ENCODE results near the gene GPR37L1. TPM values are rescaled to one million over a fixed set of nuclear protein-coding genes. Genes with fewer than 3 reads are reported as not detected.
"Not testable (repeated sequence)": the region's sequence is repeated elsewhere in the genome, so short reads cannot be mapped to it uniquely, and the experiment has no call there.

The GPR37L1 gene
- total RNA-seq, 1 donor from 2014 or later: under 0.01 TPM

DNA sequence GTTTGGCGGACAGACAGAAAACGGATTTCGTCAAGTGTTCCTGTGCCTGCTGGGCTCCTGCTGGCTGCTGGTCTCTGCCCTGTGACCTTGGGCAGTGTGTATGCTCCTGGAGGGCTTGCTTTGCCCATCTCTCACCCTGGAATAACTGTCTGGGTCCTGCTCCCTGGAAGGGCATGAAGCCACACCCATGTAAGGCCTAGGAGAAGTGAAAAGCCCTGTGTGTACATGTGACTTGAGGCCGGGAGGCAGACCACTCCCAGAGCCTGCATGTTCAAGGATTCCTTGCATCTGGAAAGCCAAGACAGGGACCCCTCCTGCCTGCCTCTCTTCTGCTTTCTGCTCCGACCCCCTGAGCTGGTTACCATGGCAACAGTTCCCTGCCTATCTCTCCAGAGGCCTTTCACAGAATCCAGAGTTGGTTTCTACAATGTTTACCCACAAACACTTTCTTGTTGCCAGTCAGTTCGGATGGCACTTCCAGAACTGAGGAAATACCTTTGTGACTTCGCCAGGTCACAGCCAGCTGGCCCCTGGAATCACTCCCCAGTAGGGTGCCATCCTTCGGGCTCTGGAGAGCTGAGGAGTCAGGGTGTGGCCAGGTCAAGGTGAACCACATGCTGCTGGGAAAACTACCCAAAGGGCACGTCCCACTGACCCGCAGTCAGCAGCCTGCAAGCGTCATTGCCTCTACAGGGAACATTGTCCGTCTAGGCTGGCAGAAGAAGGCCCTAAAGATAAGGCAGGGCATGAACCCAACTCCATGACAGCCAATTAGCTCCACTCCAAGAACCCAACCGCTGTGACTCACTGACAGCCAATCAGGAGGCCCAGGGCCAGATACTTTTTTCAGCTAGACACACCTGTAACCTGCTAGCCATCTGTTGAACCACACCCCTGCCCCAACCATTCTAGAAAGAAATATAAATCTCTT is 14.7 kb upstream of the GPR37L1 start:
- DNase-seq (ENCODE audit: low read depth in 2 of 2): no peak

DNA sequence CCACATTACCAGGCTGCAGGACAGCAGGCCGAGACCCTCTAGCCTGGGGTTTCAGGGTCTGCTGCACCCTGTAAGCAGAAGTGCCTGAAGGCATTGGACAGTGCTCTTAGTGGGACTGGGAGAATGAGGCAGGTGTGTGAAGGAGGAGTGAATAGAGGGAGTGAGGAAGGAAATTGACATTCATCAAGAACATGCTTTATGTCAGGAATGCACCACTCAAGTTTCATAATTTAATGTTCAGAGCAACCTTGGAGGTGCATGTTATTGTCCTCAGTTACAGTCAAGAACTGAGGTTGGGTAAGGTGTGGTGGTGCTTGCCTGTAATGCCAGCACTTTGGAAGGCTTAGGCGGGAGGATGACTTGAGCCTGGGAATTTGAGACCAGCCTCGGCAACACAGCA is 11.7 kb upstream of the GPR37L1 start:
- no peak for DNase-seq (ENCODE audit: low read depth in 2 of 2)

DNA sequence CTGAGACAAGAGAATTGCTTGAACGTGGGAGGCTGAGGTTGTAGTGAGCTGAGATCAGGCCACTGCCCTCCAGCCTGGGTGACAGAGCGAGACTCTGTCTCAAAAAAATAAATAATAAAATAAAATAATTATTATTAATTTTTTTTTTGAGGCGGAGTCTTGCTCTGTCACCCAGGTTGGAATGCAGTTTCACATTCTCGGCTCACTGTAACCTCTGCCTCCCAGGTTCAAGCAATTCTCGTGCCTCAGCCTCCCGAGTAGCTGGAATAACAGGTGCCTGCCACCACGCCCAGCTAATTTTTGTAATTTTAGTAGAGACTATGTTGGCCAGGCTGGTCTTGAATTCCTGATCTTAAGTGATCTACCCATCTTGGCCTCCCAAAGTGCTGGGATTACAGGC is 11.1 kb upstream of the GPR37L1 start:
- DNase-seq (ENCODE audit: low read depth in 2 of 2): not testable (repeated sequence)

DNA sequence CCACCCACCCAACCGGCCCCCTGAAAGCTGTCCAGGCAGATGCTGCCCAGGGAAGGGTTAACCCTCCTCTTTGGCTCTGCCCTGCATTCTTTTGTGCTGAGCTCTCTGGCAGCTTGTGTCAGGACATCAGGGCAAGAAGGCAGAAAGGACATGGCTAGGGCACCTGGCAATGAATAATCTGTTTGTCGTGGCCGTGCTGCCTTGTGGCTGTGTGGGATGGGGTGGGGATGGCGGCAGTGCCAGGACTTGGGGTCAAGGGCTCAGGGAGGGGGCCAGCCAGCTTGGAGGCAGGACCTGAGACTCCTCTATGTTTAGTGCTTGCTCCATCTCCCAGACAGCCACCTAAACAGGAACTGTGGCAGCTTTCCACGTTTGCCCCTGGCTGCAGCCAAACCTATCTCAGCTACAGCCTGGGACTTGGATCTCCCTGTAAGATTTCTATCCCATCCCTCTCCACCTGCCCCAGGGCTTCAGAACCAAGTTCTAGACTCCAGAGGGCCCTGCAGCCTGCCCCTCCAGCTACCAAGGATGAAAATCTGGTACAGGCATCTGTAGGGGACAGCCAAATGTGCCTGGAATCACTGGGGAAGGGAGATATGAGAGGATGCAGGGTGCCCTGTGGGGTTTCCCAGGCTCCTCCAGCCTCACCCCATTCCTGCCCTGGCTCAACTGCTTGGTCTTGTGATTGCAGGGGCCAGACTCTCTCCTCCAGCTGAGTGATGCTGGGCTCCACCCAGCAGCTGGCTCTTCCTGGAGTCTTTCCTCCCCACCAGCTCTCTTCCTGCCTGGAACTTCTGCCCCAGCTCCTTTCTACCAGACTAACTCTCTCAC is 9.6 kb upstream of the GPR37L1 start:
- no peak for DNase-seq (ENCODE audit: low read depth in 2 of 2)

DNA sequence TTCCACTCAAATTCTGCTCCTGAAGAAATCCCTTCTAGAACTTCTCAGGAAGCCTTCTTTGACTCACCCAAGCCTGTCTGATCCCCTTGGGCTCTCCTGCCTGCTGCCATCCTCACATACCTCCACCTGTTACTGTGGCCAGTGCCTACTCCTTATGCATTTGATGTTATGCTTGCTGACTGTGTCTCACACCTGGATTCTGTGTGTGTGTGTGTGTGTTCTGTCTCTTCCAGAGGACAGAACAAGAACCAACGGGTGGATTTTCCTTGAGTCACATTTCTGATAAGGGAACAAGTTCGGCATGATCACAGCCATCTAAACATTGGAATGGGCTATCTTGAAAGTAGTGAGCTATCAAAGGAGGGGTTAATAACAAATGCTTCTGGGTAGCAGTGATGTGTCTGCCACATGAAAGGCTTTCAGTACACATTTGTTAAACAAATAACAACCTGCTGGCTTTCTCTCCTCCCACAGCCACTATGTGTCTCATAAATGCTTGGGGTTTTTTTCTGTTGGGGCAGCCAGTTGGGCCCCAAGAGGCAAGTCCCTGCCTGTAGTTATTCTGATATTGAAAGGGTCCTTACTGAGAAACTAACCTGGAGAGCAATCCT is 8.9 kb upstream of the GPR37L1 start:
- DNase-seq (ENCODE audit: low read depth in 2 of 2): no peak

DNA sequence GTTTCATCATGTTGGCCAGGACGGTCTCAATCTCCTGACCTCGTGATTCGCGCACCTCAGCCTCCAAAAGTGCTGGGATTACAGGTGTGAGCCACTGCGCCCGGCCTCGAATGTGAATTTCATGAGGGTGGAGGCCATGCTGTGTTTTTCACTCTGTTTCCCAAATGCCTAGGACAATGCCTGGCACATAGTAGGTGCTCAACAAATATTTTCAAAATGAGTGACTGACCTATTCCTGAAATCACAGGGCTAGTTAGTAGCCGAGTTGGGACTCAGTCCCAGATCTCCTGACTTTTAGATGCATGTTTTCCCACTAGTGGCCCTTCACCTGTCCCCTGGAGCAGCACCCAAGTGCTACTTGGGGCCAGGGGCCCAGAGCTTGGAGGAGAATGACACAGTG is 6.4 kb upstream of the GPR37L1 start:
- no peak for DNase-seq (ENCODE audit: low read depth in 2 of 2)

DNA sequence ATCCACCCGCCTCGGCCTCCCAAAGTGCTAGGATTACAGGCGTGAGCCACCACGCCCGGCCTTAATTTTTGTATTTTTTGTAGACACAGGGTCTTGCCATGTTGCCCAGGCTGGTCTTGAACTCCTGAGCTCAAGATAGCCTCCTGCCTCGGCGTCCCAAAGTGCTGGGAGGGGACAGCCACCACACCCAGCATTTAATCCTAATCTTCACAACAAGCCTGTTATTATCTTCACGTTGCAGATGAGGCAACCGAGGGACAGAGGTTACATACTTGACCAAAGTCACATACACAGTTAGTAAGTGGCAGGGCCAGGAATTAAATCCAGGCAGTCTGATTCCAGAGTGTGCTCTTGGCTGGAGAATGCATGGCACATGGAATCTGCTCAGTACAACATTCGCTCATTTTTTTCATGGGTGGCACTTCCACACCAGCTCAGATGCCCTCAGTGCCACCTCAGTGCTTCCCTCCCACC is 4.8 kb upstream of the GPR37L1 start:
- no peak for DNase-seq (ENCODE audit: low read depth in 2 of 2)

DNA sequence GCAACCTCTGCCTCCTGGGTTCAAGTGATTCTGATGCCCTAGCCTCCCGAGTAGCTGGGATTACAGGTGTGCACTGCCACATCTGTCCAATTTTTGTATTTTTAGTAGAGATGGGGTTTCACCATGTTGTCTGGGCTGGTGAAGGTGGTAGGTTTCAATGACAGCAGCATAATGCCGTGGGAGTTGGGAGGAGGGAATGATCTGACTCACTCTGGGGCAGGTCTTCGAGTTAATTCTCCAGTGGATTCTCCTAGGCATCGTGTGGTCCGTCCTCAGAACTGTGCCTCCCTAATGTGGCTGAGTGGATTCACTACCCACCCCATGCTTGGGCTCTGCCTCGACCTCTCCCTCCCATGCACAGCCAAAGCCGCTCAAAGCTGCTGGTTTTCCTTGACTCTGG is 1.7 kb upstream of the GPR37L1 start:
- DNase-seq (ENCODE audit: low read depth in 2 of 2): no peak

DNA sequence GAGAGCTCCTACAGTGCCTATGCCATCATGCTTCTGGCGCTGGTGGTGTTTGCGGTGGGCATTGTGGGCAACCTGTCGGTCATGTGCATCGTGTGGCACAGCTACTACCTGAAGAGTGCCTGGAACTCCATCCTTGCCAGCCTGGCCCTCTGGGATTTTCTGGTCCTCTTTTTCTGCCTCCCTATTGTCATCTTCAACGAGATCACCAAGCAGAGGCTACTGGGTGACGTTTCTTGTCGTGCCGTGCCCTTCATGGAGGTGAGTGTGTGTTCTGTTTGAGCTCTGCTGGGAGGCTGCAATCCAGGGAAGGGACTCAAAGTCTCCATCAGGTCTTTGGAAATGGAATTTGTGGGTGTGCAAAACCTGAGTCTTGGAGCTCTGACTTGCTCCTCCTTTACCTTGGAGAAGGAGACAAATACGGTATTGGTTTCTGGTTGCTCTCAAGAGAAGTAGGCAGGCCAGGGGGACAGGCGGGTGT is 658 bp downstream of the GPR37L1 start:
- no peak for DNase-seq (ENCODE audit: low read depth in 2 of 2)

DNA sequence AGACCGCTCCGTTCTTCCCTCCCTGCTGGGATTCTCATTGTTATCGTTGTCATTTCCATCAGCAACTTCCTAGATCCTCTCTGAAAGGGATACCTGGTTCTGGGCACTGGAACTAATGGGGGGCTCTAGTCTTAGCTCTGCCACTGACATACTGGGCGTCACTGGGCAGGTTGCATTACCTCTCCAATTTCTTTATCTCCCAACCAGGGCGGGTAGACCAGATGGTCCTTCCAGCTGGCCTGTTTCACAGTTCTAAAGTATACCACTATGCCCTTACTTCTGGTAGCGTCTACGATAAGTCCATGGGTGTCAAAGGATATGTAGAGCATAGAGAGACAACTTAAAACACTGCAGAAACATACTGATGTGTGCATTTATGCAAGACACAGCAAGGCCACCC is 1.4 kb downstream of the GPR37L1 start:
- DNase-seq (ENCODE audit: low read depth in 2 of 2): no peak

DNA sequence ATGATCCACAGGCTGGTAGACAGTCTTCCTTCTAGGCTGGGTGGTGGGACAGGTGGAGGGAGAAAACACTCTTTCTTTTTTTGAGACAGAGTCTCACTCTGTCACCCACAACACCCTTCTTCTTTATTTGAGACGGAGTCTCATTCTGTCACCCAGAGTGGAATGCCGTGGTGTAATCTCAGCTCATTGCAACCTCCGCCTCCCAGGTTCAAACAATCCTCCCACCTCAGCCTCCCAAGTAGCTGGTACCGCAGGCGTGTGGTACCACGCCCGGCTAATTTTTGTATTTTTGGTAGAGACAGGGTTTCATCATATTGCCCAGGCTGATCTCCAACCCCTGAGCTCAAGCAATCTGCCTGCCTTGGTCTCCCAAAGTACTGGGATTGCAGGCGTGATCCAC is 2.9 kb downstream of the GPR37L1 start:
- DNase-seq (ENCODE audit: low read depth in 2 of 2): no peak

DNA sequence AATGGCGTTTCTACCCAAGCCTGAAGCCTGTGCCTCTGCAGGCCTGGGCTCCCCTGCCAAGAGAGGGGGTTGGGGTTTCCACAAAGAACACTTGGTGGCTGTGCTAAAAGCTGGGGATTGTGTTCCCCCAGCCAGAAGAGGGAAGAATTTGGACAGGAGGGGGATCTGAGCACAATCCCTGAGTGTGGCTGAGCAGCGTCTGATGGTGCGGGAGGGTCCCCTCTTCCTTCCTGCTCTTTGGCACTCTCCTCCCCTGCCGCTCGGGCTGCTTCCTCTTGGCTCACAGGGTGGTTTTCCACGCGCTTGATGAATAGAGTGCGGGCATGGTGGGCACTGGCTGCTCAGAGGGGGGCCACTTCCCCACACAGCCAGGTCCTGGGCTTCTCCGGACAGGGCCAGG is 3.7 kb downstream of the GPR37L1 start:
- DNase-seq (ENCODE audit: low read depth in 2 of 2): peak in 1 of 2 donors; percentile 59

DNA sequence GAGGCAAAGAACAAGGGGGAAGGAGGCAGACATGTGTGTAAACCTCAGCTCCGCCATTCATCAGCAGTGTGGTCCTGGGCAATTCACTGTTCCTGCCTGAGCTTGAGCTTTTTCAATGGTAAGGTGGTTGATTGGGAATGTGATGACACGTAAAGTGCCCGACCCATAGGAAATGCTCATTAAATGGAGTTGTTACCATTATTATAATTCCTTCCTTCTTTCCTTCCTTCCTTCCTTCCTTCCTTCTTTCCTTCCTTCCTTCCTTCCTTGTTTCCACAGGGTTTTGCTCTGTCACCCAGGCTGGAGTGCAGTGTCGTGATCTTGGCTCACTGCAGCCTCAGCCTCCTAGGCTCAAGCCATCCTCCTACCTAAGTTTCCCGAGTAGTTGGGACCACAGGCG is 4.3 kb downstream of the GPR37L1 start:
- no peak for DNase-seq (ENCODE audit: low read depth in 2 of 2)

DNA sequence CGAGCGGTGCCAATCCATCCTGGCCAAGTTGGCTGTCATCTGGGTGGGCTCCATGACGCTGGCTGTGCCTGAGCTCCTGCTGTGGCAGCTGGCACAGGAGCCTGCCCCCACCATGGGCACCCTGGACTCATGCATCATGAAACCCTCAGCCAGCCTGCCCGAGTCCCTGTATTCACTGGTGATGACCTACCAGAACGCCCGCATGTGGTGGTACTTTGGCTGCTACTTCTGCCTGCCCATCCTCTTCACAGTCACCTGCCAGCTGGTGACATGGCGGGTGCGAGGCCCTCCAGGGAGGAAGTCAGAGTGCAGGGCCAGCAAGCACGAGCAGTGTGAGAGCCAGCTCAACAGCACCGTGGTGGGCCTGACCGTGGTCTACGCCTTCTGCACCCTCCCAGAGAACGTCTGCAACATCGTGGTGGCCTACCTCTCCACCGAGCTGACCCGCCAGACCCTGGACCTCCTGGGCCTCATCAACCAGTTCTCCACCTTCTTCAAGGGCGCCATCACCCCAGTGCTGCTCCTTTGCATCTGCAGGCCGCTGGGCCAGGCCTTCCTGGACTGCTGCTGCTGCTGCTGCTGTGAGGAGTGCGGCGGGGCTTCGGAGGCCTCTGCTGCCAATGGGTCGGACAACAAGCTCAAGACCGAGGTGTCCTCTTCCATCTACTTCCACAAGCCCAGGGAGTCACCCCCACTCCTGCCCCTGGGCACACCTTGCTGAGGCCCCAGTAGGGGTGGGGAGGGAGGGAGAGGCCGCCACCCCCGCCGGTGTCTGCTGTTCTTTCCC is 5.3 kb downstream of the GPR37L1 start:
- no peak for DNase-seq (ENCODE audit: low read depth in 2 of 2)

DNA sequence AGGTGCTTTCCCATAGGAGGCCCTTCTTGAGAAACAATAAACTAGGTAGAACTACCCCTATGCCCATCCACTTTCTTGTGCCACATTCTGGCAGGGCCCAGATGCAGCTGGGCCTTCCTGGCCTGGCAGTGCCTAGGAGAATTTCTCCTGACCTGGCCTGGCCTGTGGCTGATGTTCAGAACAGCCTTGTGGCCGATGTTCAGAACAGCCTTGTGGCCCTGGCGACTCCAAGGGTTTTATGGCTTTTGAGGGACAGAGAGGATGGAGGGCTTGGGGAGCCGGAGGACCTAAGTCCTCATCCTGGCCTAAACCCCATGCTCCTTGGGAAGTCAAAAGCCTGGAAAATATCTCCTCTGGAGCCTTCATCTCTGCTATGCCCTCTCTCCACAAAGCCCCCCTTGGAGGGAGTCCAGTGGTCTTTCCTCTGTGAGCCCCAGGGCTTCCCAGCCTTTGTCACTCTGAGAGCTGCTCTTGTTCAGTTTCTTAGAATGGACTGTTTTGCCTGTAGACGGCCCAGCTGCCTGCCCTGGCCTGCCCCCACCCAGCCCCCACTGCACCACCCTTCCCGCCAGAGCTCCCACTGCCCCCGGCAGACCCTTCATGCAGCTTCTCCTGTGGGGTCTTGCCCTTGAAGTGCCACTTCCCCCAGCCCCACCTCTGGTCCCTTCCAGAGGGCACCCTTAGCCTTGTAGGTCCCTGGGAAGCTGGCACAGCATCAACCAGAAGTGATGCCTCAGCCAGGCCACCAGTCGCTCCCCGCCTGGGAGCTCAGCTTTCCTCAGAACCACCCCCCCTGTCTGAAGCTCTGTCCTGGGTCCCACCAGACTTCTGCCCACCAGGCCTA is 7.0 kb downstream of the GPR37L1 start:
- no peak for DNase-seq (ENCODE audit: low read depth in 2 of 2)

DNA sequence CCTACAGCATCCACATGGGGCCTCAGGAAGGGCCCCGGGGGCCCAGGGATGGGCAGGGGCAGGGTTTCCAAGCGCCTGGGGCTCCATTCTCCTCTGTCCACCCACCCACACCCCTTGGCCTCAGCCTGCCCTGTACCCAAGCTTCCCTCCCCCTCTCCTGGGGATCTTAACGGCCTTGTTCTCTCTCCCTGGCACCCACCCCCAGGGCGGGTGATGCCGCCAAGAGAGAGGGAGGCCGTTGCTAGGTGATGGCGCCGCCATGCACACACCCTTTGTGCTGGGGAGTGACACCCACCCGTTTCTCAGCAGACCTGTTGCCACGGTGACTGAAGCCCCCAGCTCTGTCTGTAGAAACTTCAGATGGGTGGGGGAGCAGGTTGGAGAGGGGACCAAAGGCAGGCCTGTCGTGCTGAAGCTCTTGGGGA is 7.6 kb downstream of the GPR37L1 start:
- DNase-seq (ENCODE audit: low read depth in 2 of 2): no peak

DNA sequence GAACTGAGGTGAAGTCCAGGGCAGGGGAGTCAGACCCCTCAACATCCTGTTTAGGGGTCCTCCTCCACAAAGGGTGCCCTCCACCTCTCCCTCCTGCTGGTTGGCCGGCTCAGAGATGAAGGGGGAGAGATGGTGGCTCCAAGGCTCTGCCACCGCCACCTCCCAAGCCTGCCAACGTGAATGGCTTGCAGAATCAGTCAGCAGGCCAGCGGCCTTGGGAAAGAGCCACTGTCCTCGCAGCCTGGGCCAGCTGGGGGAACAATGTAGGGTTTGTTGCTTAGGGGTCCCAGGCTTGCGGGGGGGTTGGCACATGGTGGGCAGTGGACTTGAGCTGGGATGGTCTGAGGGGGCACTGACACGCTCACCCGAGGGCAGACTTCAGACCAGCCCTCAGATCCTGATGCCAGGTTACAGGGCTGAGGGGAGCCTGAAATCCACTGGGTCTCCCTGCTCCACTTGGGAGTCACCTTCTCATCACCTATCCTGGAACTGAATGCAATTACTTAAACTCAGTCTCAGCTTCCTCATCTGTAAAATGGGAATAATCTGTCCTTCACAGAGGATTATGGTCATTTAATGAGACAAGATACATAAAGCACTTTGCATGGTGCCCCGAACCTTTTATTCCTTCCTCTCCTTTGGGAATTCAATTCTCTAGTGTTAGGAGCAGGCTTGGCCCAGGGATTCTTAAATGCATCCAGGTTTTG is 8.3 kb downstream of the GPR37L1 start:
- DNase-seq (ENCODE audit: low read depth in 2 of 2): no peak

DNA sequence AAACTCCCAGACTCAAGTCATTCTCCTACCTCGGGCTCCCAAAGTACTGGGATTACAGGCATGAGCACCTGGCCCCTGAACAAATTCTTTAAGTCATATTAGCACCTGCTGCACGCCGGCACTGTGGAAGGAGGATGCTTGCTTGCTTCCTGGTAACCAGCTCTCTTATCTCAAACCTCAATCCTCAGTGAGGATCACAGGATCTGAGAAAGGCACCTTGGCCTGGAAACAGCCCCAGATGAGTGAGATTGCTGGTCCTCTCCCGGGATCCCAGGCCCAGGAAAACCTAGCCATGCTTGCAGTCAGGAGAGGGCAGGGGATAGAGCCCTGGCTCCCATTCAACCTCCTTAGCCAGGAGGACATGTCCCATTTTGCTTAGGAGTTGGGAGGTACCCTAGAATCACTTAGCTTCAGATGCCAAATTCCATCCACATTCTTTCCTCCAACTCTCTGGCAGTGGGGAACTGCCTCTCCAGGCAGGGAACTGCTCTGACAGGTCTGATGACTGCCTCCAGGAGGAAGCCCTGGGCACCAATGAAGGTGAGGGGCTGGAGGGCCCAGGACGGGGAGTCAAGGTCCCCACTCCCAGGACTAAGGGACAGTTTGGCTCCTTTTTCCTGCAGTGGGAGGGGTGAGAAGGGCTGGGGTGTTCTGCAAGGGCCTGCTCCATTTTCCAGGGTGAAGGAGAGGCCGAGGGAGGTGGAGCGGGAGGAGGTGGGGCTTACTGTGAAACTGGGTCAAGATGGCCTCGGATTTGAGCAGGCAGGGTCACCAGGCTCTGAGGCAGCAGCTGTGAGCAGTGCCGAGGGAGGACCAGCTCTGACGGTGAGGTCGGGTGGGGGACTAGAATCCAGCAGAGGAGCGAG is 9.5 kb downstream of the GPR37L1 start:
- DNase-seq (ENCODE audit: low read depth in 2 of 2): no peak

DNA sequence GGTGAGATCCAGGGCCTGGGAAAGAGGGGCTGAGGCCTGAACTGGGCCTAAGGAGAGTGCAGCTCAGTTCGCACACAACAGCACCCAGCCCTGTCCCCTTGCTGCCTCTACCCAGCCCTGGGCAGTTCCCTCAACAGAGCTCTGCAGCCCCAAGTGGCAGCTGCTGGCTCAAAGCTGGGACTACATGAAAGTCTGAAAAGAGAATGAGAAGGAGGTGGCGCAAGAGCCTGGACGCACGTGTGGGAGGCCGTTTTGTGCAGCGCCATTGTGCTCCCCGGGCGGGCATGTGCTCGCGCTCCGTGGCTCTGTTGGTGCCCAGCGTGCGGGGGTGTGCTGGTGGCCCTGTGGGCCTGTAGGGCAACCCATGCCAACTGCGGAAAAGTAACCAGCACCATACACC is 10.3 kb downstream of the GPR37L1 start:
- DNase-seq (ENCODE audit: low read depth in 2 of 2): no peak

All from lung microvascular endothelial cell (primary cell).